K562 (cell line): ENCODE measurements around the gene COLEC12. TPM values are rescaled to one million over a fixed set of nuclear protein-coding genes. Genes with fewer than 3 reads are reported as not detected.
A peak's percentile ranks its signal among the peaks of the same experiment; 100 is the strongest.

ENCODE experiments used
- ATAC-seq: fragments of 200-7000 bp; cut with Tn5 transposase; 3 replicates; pipeline ENCODE4 v1.9.1; 2020; ENCODE audit warnings: moderate library complexity
- BruUV-seq: library from RNA; stranded (reverse); fragments of 400-500 nt; replicated peaks from 2 replicates; lab custom pipeline; 2021; lab: Mats Ljungman, UMichigan
- CTCF ChIA-PET: fragments of 300-600 bp; formaldehyde crosslinking; extraction: SDS; loops from one replicate; lab custom pipeline; 2021; ENCODE audit warnings: low intra/inter-chr PET ratio; lab: Yijun Ruan, JAX
- POLR2A ChIA-PET: fragments of 300-600, 350-650 bp; sonication (Branson Sonifier 250); formaldehyde crosslinking; extraction: SDS; loops from one replicate; lab custom pipeline; 2021; ENCODE audit warnings: antibody characterized with exemption, inconsistent platforms; lab: Yijun Ruan, JAX
- DNase-seq, 4 experiments: peaks; one replicate each; pipeline versions ENCODE4 v3.0.0 to v3.0.0-alpha.2; 2011 to 2018; ENCODE audit warnings: low spot score in 3 of 4, mixed read lengths in 3 of 4; ENCODE audit errors: extremely low read depth in 1 of 4
- FAIRE-seq: peaks from 2 replicates; lab custom pipeline; 2011; peaks lifted over from hg19 to GRCh38; lab: Jason Lieb, UNC
- H2AFZ ChIP-seq: 2 replicates; pipeline ENCODE4 v1.6.0; 2011; ENCODE audit warnings: low read depth, low read length, control low read depth, inconsistent platforms
- H3K27ac ChIP-seq: fragments of 200-600 bp; 3 replicates; pipeline ENCODE4 v1.8.0; 2011; ENCODE audit warnings: low read depth, mild to moderate bottlenecking, control low read depth, inconsistent platforms, low read length, moderate library complexity, mixed read lengths; ENCODE audit errors: extremely low read depth
- H3K27me3 ChIP-seq, 2 experiments: fragments of 300-600 bp in 1 of 2; 2 replicates in 1 of 2; 3 replicates in 1 of 2; pipeline versions ENCODE4 v1.6.0 to v1.8.0; 2011; ENCODE audit warnings: inconsistent platforms in 2 of 2, low read length in 2 of 2, mild to moderate bottlenecking in 1 of 2, mixed read lengths in 1 of 2, moderate library complexity in 1 of 2; ENCODE audit not compliant: control insufficient read depth in 2 of 2, insufficient read depth in 2 of 2
- H3K36me3 ChIP-seq: fragments of 300-600 bp; 3 replicates; pipeline ENCODE4 v1.8.0; 2011; ENCODE audit warnings: mild to moderate bottlenecking, low read length, inconsistent platforms; ENCODE audit not compliant: control insufficient read depth, insufficient read depth
- H3K4me1 ChIP-seq, 2 experiments: fragments of 200-600 bp in 1 of 2; replicated peaks in 1 of 2; 2 replicates in 1 of 2; 3 replicates in 1 of 2; pipeline versions ENCODE4 v1.5.1 to v1.8.0; 2011; ENCODE audit warnings: inconsistent platforms in 2 of 2, low read length in 2 of 2, mild to moderate bottlenecking in 1 of 2, mixed read lengths in 1 of 2, moderate library complexity in 1 of 2; ENCODE audit not compliant: control insufficient read depth in 2 of 2, insufficient read depth in 2 of 2
- H3K4me2 ChIP-seq: 2 replicates; pipeline ENCODE4 v1.6.1; 2011; ENCODE audit warnings: low read length, control low read depth, inconsistent platforms, mixed read lengths; ENCODE audit not compliant: insufficient read depth
- H3K4me3 ChIP-seq: fragments of 200-600 bp; sonication (generic), shearing (Covaris generic); 2 replicates; pipeline ENCODE4 v1.5.1; 2016; ENCODE audit warnings: control low read depth, inconsistent platforms
- H3K79me2 ChIP-seq: fragments of 200-600 bp; 3 replicates; pipeline ENCODE4 v1.8.0; 2011; ENCODE audit warnings: low read length, inconsistent platforms; ENCODE audit not compliant: control insufficient read depth, insufficient read depth
- H3K9ac ChIP-seq, 2 experiments: 2 replicates each; pipeline versions ENCODE4 v1.6.0 to v1.6.1; 2011; ENCODE audit warnings: low read depth in 2 of 2, low read length in 2 of 2, control low read depth in 1 of 2, inconsistent platforms in 1 of 2, mild to moderate bottlenecking in 1 of 2, mixed read lengths in 1 of 2; ENCODE audit not compliant: insufficient read depth in 1 of 2
- H3K9me1 ChIP-seq: one replicate; pipeline ENCODE4 v1.6.0; 2011; ENCODE audit warnings: inconsistent platforms, mild to moderate bottlenecking, low read length, moderate library complexity; ENCODE audit not compliant: control insufficient read depth, insufficient read depth
- H3K9me3 ChIP-seq: replicated peaks from 2 replicates; pipeline ENCODE4 v1.5.1; 2011; ENCODE audit warnings: low read depth, low read length, inconsistent platforms; ENCODE audit not compliant: control insufficient read depth, insufficient read depth
- H4K20me1 ChIP-seq: replicated peaks from 2 replicates; pipeline ENCODE4 v1.6.1; 2011; ENCODE audit warnings: low read length, inconsistent platforms, mixed read lengths; ENCODE audit not compliant: control insufficient read depth, insufficient read depth
- HBP1 ChIP-seq: fragments of 450-650 bp; formaldehyde crosslinking; IDR thresholded peaks from 2 replicates; pipeline ENCODE4 v1.4.0; 2022; ENCODE audit warnings: missing genetic modification characterization
- HNRNPK ChIP-seq: fragments of 200-400 bp; formaldehyde crosslinking; IDR thresholded peaks from one replicate; pipeline ENCODE4 v1.6.1; 2018; ENCODE audit warnings: mild to moderate bottlenecking, low read depth, low read length; ENCODE audit not compliant: poor library complexity, severe bottlenecking
- NCOA6 ChIP-seq: fragments of 450-650 bp; IDR thresholded peaks from 2 replicates; pipeline ENCODE4 v1.6.1; 2017; ENCODE audit warnings: mild to moderate bottlenecking
- RAD51 ChIP-seq: fragments of 450-650 bp; IDR thresholded peaks from 2 replicates; pipeline ENCODE4 v1.7.1; 2016; ENCODE audit warnings: low read depth, mild to moderate bottlenecking, borderline replicate concordance
- REST ChIP-seq, 2 experiments: fragments of 450-650 bp; formaldehyde crosslinking in 1 of 2; IDR thresholded peaks; 2 replicates each; pipeline versions ENCODE4 v1.4.0 to v1.6.1; 2014 to 2020; ENCODE audit warnings: mild to moderate bottlenecking in 2 of 2, borderline replicate concordance in 1 of 2, low read depth in 1 of 2
- SRF ChIP-seq, 2 experiments: fragments of 250-450, 450-650 bp in 1 of 2; sonication (Bioruptor Pico) in 1 of 2; sonication (generic) in 1 of 2; formaldehyde crosslinking; IDR thresholded peaks; 2 replicates each; pipeline versions ENCODE4 v1.5.0 to v1.5.1; 2020 to 2022; ENCODE audit warnings: mild to moderate bottlenecking in 1 of 2, missing genetic modification reagents in 1 of 2
- TFE3 ChIP-seq: fragments of 450-650 bp; formaldehyde crosslinking; IDR thresholded peaks from 2 replicates; pipeline ENCODE4 v1.4.0; 2020; ENCODE audit warnings: mild to moderate bottlenecking, mixed read lengths
- WGBS: fragments of 100-300 bp; shearing (Covaris generic); methylation state at CpG from one replicate; pipeline ENCODE4 v1.1.6; 2016; ENCODE audit warnings: low coverage, mixed read lengths; ENCODE audit not compliant: insufficient coverage; ENCODE audit errors: missing lambda C conversion rate; 5-methylcytosine and 5-hydroxymethylcytosine counted together
- in situ Hi-C: fragments of 300-500 bp; cut with MboI; formaldehyde crosslinking; loops from 4 replicates; pipeline ENCODE4 v1.15.0; 2018; ENCODE audit warnings: inconsistent platforms, mixed read lengths
- intact Hi-C: fragments of 100-400 bp; cut with micrococcal nuclease; formaldehyde crosslinking; loops from 2 replicates; pipeline ENCODE4 v1.14.2; 2022
- polyA plus RNA-seq, 8 experiments: library from polyadenylated mRNA; depleted of rRNA in 4 of 8; stranded (reverse) in 5 of 8; unstranded in 3 of 8; fragments of >200 nt; fragmentation: Nextera tagmentation in 2 of 8; fragmentation: Illumina TruSeq in 1 of 8; extraction: Ambion mirVana in 2 of 8; extraction: Trizol in 1 of 8; gene quantifications; 2 replicates each; pipeline versions ENCODE4 v1.2.1 to v1.2.3, GENCODE V29; 2011 to 2014; ENCODE audit warnings: inconsistent platforms in 1 of 8, missing spikeins in 1 of 8
- total RNA-seq, 7 experiments: library from RNA; depleted of rRNA in 6 of 7; stranded (reverse); fragments of >200 nt in 6 of 7; fragmentation: Illumina TruSeq in 2 of 7; extraction: Trizol in 2 of 7; gene quantifications; 2 replicates each; pipeline versions ENCODE4 v1.2.1 to v1.2.3, GENCODE V29; 2011 to 2021; ENCODE audit warnings: low replicate concordance in 1 of 7

Gene COLEC12
- total and polyA plus RNA-seq, 9 of the 15 experiments (the other 6 are each of a cell fraction or from before 2014, with no cell fraction given) = 0.04 TPM; not detected in 8

- intact Hi-C loops = no loop called here
- TF ChIP-seq REST (IDR thresholded peaks at IDR 0.05; ENCODE audit: borderline replicate concordance) = no peak
- TF ChIP-seq REST (CRISPR knock-in tag; IDR thresholded peaks at IDR 0.05; ENCODE audit: low read depth) = no peak
- TF ChIP-seq NCOA6 = no peak
- TF ChIP-seq RAD51 = peak; percentile 59; the same call in 1 of the 2 replicates
- TF ChIP-seq TFE3 (CRISPR knock-in tag) = peak; percentile 88
- TF ChIP-seq HBP1 (CRISPR knock-in tag) = no peak
- no peak for TF ChIP-seq SRF (CRISPR knock-in tag; IDR thresholded peaks at IDR 0.05)
- no peak for TF ChIP-seq HNRNPK
Measured at GRCh38 chr18:275486-275885, 225.0 kb downstream of the COLEC12 start.

More at GRCh38 chr18:275486-275885, 225.0 kb downstream of the COLEC12 start:
- H3K9me3 ChIP-seq = no peaks in the 10 kb centered on the region
- ChIA-PET POLR2A (no interaction called here), CTCF (no interaction called here)
- ATAC-seq (peak; percentile 51), FAIRE-seq (no peak), DNase-seq (peak in 1 of 4 experiments; percentile 28)
- peak overlapping the region in 1 of 2 experiments; percentile 75; a peak in 1 of 4 replicates for H3K9ac ChIP-seq
- no TSS peak for BruUV-seq
- H3K36me3 ChIP-seq = no peaks in the 10 kb centered on the region
- H3K27ac ChIP-seq = no peak overlapping the region
- no peak overlapping the region for H3K4me2 ChIP-seq
- in situ Hi-C loops = no loop called here
- H3K4me3 ChIP-seq = no peak overlapping the region
- no peak overlapping the region for H2AFZ ChIP-seq
- H3K4me1 ChIP-seq = peaks cover 5 to 19% of the 10 kb centered on the region in 2 experiments; a peak in 4 of 5 replicates
- peaks cover 0 to 5% of the 10 kb centered on the region in 2 experiments; a peak in 1 of 5 replicates for H3K27me3 ChIP-seq
- 22% methylated on average over 2 of the region's 2 CpGs for WGBS
- no peaks in the 10 kb centered on the region for H3K9me1 ChIP-seq
- H3K79me2 ChIP-seq = no peaks in the 10 kb centered on the region
- no peaks in the 10 kb centered on the region for H4K20me1 ChIP-seq
